DND-41 (cell line): ENCODE measurements around the gene GNA14.

Experiments
- ATAC-seq: fragments of 200-7000 bp; cut with Tn5 transposase; 3 replicates; pipeline ENCODE4 v1.9.1; 2021; ENCODE audit warnings: low read depth; ENCODE audit not compliant: insufficient read depth
- DNase-seq: peaks from one replicate; pipeline ENCODE4 v3.0.0-alpha.2; 2020
- H2AFZ ChIP-seq: 2 replicates; pipeline ENCODE4 v1.6.0; 2012; ENCODE audit warnings: low read depth, low read length
- H3K27ac ChIP-seq: 2 replicates; pipeline ENCODE4 v1.5.1; 2012; ENCODE audit warnings: low read length, inconsistent platforms
- H3K27me3 ChIP-seq: fragments of 200-600 bp; sonication (generic); 2 replicates; pipeline ENCODE4 v1.6.0; 2012; ENCODE audit warnings: low read length, mild to moderate bottlenecking, inconsistent platforms; ENCODE audit not compliant: insufficient read depth, poor library complexity
- H3K36me3 ChIP-seq: 2 replicates; pipeline ENCODE4 v1.5.1; 2012; ENCODE audit warnings: low read length, inconsistent platforms; ENCODE audit not compliant: insufficient read depth
- H3K4me1 ChIP-seq: 2 replicates; pipeline ENCODE4 v1.5.1; 2012; ENCODE audit warnings: mild to moderate bottlenecking, low read length; ENCODE audit not compliant: insufficient read depth
- H3K4me2 ChIP-seq: 2 replicates; pipeline ENCODE4 v1.6.0; 2012; ENCODE audit warnings: mild to moderate bottlenecking, moderate library complexity, low read length, inconsistent platforms; ENCODE audit not compliant: insufficient read depth
- H3K4me3 ChIP-seq, 2 experiments: fragments of 200-600 bp in 1 of 2; shearing (Covaris generic) in 1 of 2; 2 replicates each; pipeline ENCODE4 v1.5.1; 2012 to 2016; ENCODE audit warnings: inconsistent platforms in 2 of 2, low read length in 2 of 2, mild to moderate bottlenecking in 2 of 2, low read depth in 1 of 2, moderate library complexity in 1 of 2
- H3K79me2 ChIP-seq: 2 replicates; pipeline ENCODE4 v1.6.0; 2012; ENCODE audit warnings: low read length, inconsistent platforms; ENCODE audit not compliant: insufficient read depth
- H3K9ac ChIP-seq: 2 replicates; pipeline ENCODE4 v1.6.0; 2012; ENCODE audit warnings: low read depth, mild to moderate bottlenecking, inconsistent platforms, low read length, moderate library complexity
- H3K9me3 ChIP-seq: 2 replicates; pipeline ENCODE4 v1.5.1; 2012; ENCODE audit warnings: low read length, moderate library complexity, mild to moderate bottlenecking, inconsistent platforms; ENCODE audit not compliant: insufficient read depth, severe bottlenecking
- H4K20me1 ChIP-seq: 2 replicates; pipeline ENCODE4 v1.6.0; 2012; ENCODE audit warnings: low read length; ENCODE audit not compliant: insufficient read depth
- CTCF ChIP-seq: IDR thresholded peaks from 2 replicates; pipeline ENCODE4 v1.5.1; 2012; ENCODE audit warnings: borderline replicate concordance, low read length, moderate library complexity, mild to moderate bottlenecking; ENCODE audit not compliant: poor library complexity, severe bottlenecking; ENCODE audit errors: extremely low read depth
- EZH2 ChIP-seq: IDR thresholded peaks from 3 replicates; pipeline ENCODE4 v1.6.1; 2012; ENCODE audit warnings: borderline replicate concordance, low read depth, mild to moderate bottlenecking, moderate library complexity, low read length, inconsistent platforms; ENCODE audit not compliant: severe bottlenecking

Gene GNA14

DNA sequence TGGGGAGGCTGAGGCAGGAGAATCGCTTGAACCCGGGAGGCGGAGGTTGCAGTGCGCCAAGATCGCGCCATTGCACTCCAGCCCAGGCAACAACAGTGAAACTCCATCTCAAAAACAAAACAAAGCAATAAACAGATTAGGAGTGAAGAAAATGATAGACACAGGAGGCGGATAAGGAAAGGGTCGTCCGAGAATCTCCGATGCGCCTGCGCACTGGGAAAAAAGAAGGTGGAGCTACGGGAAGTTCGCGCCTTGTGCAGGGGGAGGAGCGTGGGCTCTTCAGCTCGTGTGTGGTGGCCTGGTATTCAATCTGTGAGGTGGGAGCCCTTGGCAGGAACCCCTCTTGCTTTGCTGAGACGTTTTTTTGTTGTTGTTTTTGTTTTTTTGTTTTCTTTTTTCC lies 47.3 kb downstream of the GNA14 start:
- Histone ChIP-seq H3K27me3 (no peaks in the 10 kb centered on the region), H3K4me2 (no peak overlapping the region), H3K9me3 (no peaks in the 10 kb centered on the region), H4K20me1 (no peaks in the 10 kb centered on the region), H3K9ac (no peak overlapping the region), H3K4me3 (no peak overlapping the region), H3K36me3 (no peaks in the 10 kb centered on the region), H2AFZ (no peak overlapping the region), H3K4me1 (no peaks in the 10 kb centered on the region), H3K27ac (no peak overlapping the region), H3K79me2 (no peaks in the 10 kb centered on the region)
- ATAC-seq (no peak), DNase-seq (no peak)
- TF ChIP-seq CTCF (no peak), EZH2 (no peak)

- Histone ChIP-seq H3K27me3 (no peaks in the 10 kb centered on the region), H4K20me1 (no peaks in the 10 kb centered on the region), H3K4me1 (peaks cover 3% of the 10 kb centered on the region; the same call in 1 of the 2 replicates), H3K4me3 (no peak overlapping the region), H3K27ac (no peak overlapping the region), H3K79me2 (no peaks in the 10 kb centered on the region), H3K4me2 (no peak overlapping the region), H3K36me3 (no peaks in the 10 kb centered on the region), H2AFZ (no peak overlapping the region), H3K9me3 (no peaks in the 10 kb centered on the region), H3K9ac (no peak overlapping the region)
- TF ChIP-seq CTCF (no peak), EZH2 (no peak)
- ATAC-seq (no peak), DNase-seq (no peak)
Measured at GRCh38 chr9:77599492-77599891, 48.6 kb downstream of the GNA14 start.

- H3K27me3 ChIP-seq, result no peaks in the 10 kb centered on the region
Measured at GRCh38 chr9:77598991-77599390, 49.1 kb downstream of the GNA14 start.

More at GRCh38 chr9:77598991-77599390, 49.1 kb downstream of the GNA14 start:
- Histone ChIP-seq H4K20me1 (no peaks in the 10 kb centered on the region), H3K9me3 (no peaks in the 10 kb centered on the region), H3K9ac (no peak overlapping the region), H3K36me3 (no peaks in the 10 kb centered on the region), H3K4me3 (no peak overlapping the region), H2AFZ (no peak overlapping the region), H3K4me2 (no peak overlapping the region), H3K4me1 (peaks cover 3% of the 10 kb centered on the region; the same call in 1 of the 2 replicates), H3K27ac (no peak overlapping the region), H3K79me2 (no peaks in the 10 kb centered on the region)
- DNase-seq, result no peak
- ATAC-seq, result no peak
- no peak for TF ChIP-seq CTCF
